Ovary (tissue), 3 donors: ENCODE results near the gene FAM163B.

Source experiments
- EP300 ChIP-seq: sonication (generic); formaldehyde crosslinking; IDR thresholded peaks from one replicate; pipeline ENCODE4 v1.6.1; 2017; ENCODE audit warnings: antibody characterized with exemption
- POLR2A ChIP-seq: fragments of 450-650 bp; IDR thresholded peaks from one replicate; pipeline ENCODE4 v1.6.1; 2017; ENCODE audit warnings: antibody characterized with exemption, mild to moderate bottlenecking, moderate library complexity
- TF ChIP-seq, protein P1 (sequence below), 3 donors: fragments of 450-650 bp in 2 of 3; fragments of 200-600 bp in 1 of 3; IDR thresholded peaks; one replicate each; pipeline versions ENCODE4 v1.5.1 to v1.8.0; 2016 to 2022; ENCODE audit warnings: antibody characterized with exemption in 3 of 3, mild to moderate bottlenecking in 1 of 3
- donor health status: DM: no; HTN: no; CAD: no.

DNA sequence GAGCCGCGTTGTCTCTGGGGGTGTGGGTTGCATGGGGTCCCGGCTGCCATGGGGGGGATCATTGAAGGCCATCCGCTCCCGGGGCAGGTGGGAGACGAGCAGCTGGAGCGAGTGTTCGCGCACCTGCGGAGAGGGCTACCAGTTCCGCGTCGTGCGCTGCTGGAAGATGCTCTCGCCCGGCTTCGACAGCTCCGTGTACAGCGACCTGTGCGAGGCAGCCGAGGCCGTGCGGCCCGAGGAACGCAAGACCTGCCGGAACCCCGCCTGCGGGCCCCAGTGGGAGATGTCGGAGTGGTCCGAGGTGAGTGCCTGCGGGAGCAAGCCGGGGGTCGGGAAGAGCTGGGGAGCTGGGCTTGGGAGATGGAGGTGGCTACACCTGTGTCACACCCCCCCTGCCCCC, 41.0 kb downstream of the FAM163B start:
- TF ChIP-seq, protein P1, sequence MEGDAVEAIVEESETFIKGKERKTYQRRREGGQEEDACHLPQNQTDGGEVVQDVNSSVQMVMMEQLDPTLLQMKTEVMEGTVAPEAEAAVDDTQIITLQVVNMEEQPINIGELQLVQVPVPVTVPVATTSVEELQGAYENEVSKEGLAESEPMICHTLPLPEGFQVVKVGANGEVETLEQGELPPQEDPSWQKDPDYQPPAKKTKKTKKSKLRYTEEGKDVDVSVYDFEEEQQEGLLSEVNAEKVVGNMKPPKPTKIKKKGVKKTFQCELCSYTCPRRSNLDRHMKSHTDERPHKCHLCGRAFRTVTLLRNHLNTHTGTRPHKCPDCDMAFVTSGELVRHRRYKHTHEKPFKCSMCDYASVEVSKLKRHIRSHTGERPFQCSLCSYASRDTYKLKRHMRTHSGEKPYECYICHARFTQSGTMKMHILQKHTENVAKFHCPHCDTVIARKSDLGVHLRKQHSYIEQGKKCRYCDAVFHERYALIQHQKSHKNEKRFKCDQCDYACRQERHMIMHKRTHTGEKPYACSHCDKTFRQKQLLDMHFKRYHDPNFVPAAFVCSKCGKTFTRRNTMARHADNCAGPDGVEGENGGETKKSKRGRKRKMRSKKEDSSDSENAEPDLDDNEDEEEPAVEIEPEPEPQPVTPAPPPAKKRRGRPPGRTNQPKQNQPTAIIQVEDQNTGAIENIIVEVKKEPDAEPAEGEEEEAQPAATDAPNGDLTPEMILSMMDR (IDR thresholded peaks at IDR 0.05): no peak
- TF ChIP-seq EP300 (no peak), POLR2A (no peak)
